ENCODE data around the gene DTX4.

The DTX4 gene

GRCh38 chr11:59207988-59208451, 36.1 kb downstream of the DTX4 start:
- H3K4me3 ChIP-seq (ENCODE audit: low read depth, low read length, poor library complexity, severe bottlenecking) = no peak overlapping the region
- no peak overlapping the region for H2AFZ ChIP-seq (ENCODE audit: low read length)
- H3K79me2 ChIP-seq (ENCODE audit: insufficient read depth, low read length) = no peaks in the 10 kb centered on the region
- H3K9me3 ChIP-seq (ENCODE audit: low read length) = no peaks in the 10 kb centered on the region
- no peak overlapping the region for H3K4me2 ChIP-seq (ENCODE audit: low read length)
- no peaks in the 10 kb centered on the region for H4K20me1 ChIP-seq (ENCODE audit: insufficient read depth, low read length)
- TF ChIP-seq CTCF (IDR thresholded peaks at IDR 0.05; ENCODE audit: low read length) (peak; percentile 82), EZH2 (IDR thresholded peaks at IDR 0.05; ENCODE audit: borderline replicate concordance, low read length) (no peak)
- H3K27ac ChIP-seq (ENCODE audit: low read depth, low read length, poor library complexity, severe bottlenecking) = no peak overlapping the region
- no peaks in the 10 kb centered on the region for H3F3A ChIP-seq (ENCODE audit: insufficient read depth, low read length)
- H3K36me3 ChIP-seq (ENCODE audit: insufficient read depth, low read length) = no peaks in the 10 kb centered on the region
- no peak overlapping the region; the same call in 1 of the 2 replicates for H3K9ac ChIP-seq (ENCODE audit: low read length)
- H3K4me1 ChIP-seq (ENCODE audit: insufficient read depth, low read length, severe bottlenecking) = peaks cover 43% of the 10 kb centered on the region
- no peaks in the 10 kb centered on the region for H3K27me3 ChIP-seq (ENCODE audit: insufficient read depth, low read length)
- no peaks in the 10 kb centered on the region for H3K9me2 ChIP-seq (ENCODE audit: low read depth, low read length)

- Histone ChIP-seq H3K79me2 (ENCODE audit: insufficient read depth, low read length) (no peaks in the 10 kb centered on the region), H3K36me3 (ENCODE audit: insufficient read depth, low read length) (no peaks in the 10 kb centered on the region), H3K9me3 (ENCODE audit: low read length) (no peaks in the 10 kb centered on the region), H3K27ac (ENCODE audit: low read depth, low read length, poor library complexity, severe bottlenecking) (no peak overlapping the region), H3K9ac (ENCODE audit: low read length) (no peak overlapping the region), H3K4me1 (ENCODE audit: insufficient read depth, low read length, severe bottlenecking) (peaks cover 49% of the 10 kb centered on the region), H3K9me2 (ENCODE audit: low read depth, low read length) (no peaks in the 10 kb centered on the region), H3K27me3 (ENCODE audit: insufficient read depth, low read length) (no peaks in the 10 kb centered on the region), H3K4me3 (ENCODE audit: low read depth, low read length, poor library complexity, severe bottlenecking) (no peak overlapping the region), H4K20me1 (ENCODE audit: insufficient read depth, low read length) (no peaks in the 10 kb centered on the region), H3K4me2 (ENCODE audit: low read length) (no peak overlapping the region), H2AFZ (ENCODE audit: low read length) (no peak overlapping the region), H3F3A (ENCODE audit: insufficient read depth, low read length) (no peaks in the 10 kb centered on the region)
- TF ChIP-seq EZH2 (IDR thresholded peaks at IDR 0.05; ENCODE audit: borderline replicate concordance, low read length) = no peak
- TF ChIP-seq CTCF (IDR thresholded peaks at IDR 0.05; ENCODE audit: low read length) = no peak
Measured at GRCh38 chr11:59208956-59209355, 37.0 kb downstream of the DTX4 start.

- no peak overlapping the region for H3K9ac ChIP-seq (ENCODE audit: low read length)
- peaks cover 62% of the 10 kb centered on the region for H3K4me1 ChIP-seq (ENCODE audit: insufficient read depth, low read length, severe bottlenecking)
- H2AFZ ChIP-seq (ENCODE audit: low read length) = no peak overlapping the region
- no peaks in the 10 kb centered on the region for H3K9me3 ChIP-seq (ENCODE audit: low read length)
- H3K79me2 ChIP-seq (ENCODE audit: insufficient read depth, low read length) = no peaks in the 10 kb centered on the region
- no peaks in the 10 kb centered on the region for H4K20me1 ChIP-seq (ENCODE audit: insufficient read depth, low read length)
- no peaks in the 10 kb centered on the region for H3K9me2 ChIP-seq (ENCODE audit: low read depth, low read length)
- no peaks in the 10 kb centered on the region for H3F3A ChIP-seq (ENCODE audit: insufficient read depth, low read length)
- peak overlapping the region; percentile 46 for H3K27ac ChIP-seq (ENCODE audit: low read depth, low read length, poor library complexity, severe bottlenecking)
- H3K4me2 ChIP-seq (ENCODE audit: low read length) = peak overlapping the region; percentile 24; the same call in 1 of the 2 replicates
- H3K4me3 ChIP-seq (ENCODE audit: low read depth, low read length, poor library complexity, severe bottlenecking) = peak overlapping the region; percentile 8
- no peaks in the 10 kb centered on the region for H3K36me3 ChIP-seq (ENCODE audit: insufficient read depth, low read length)
- no peaks in the 10 kb centered on the region for H3K27me3 ChIP-seq (ENCODE audit: insufficient read depth, low read length)
- TF ChIP-seq CTCF (IDR thresholded peaks at IDR 0.05; ENCODE audit: low read length) (no peak), EZH2 (IDR thresholded peaks at IDR 0.05; ENCODE audit: borderline replicate concordance, low read length) (no peak)
Measured at GRCh38 chr11:59212222-59212621, 40.3 kb downstream of the DTX4 start.
